ENCODE results near the gene TRIM34.
"Not testable (repeated sequence)": the region's sequence is repeated elsewhere in the genome, so short reads cannot be mapped to it uniquely, and the experiment has no call there.

Gene TRIM34

DNA sequence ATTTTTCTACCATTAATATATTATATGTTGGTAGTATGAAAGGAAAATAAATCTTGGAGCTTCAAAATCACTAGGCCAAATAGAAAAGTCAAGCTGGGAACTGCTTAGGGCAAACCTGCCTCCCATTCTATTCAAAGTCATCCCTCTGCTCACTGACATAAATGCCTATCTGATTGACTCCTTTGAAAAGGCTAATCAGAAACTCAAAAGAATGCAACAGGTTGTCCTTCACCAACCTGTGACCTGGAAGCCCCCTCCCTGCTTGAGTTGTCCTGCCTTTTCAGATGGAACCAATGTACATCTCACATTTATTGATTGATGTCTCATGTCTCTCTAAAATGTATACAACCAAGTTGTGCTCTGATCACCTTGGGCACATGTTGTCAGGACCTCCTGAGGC, 3.2 kb upstream of the TRIM34 start:
- DNase-seq (ENCODE audit: low read depth) = no peak

DNA sequence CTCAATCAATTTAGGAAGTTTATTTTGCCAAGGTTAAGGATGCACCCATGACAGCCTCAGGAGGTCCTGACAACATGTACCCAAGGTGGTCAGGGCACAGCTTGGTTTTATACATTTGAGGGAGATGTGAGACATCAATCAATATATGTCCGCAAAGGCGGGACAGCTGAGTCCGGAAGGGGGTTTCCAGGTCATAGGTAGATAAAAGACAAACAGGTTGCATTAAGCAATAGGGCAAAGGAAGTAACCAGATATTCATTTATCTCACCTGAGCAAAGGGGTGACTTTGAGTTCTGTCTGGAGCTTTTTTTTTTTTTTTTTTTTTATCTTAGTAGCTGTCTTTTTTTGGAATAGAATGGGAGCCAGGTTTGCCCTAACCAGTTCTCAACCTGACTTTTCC, 2.0 kb upstream of the TRIM34 start:
- no peak for DNase-seq (ENCODE audit: low read depth)

DNA sequence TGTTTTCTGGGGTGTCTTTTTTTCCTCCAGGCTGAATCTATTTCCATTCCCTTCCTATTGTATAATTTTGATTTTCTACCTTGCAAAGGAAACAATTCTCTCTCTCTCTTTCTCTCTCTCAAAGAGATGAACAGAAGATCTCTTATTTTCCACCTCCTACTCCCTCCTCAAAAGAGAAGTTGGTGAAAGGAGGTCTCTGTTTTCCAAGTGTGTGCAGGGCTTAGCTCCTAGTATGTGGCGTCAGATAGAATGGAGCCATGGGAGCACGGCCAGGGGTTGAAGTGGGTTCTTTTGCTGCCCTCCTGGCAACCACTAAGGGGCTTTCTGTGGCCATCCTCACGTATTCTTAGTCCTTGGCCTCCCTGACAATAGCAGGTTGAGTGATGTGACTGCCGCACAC, 480 bp downstream of the TRIM34 start:
- DNase-seq (ENCODE audit: low read depth) = no peak

DNA sequence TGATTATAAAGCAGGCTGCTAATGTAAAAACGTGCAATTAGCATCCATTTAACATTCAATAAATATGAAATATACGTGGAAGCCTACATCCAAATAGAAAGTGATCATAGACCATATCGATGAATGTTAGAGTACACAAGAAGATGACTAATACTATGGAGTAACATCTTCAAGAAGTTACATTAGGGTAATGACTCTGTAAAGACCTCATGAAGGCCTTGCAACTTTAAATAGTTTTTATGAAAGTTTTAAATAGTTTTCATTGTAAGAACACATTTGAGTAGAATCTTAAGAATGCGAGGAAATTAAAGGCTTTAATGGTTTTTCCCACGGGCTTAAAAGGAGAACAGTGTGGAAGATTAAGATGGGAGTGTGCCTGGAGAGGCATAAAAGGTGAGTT, 1.4 kb downstream of the TRIM34 start:
- DNase-seq (ENCODE audit: low read depth) = no peak

DNA sequence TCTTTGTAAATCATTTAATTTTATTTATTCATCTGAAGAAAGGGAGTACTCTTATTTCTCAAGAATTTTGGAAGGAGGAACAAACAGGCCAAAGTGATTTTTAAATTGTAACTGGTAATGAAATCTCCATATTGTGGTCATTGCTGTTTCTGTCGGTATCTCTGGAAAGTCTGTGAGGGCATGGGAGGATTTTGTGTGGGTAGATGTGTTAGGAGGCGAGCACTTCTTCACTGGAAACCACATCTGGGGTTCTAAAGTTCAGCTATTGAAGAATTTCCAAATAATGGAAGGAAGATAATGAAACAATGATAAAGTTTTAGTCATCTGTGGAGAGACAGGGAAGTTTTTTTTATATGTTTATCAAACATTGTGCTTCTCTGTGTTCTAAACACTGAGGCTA, 6.6 kb downstream of the TRIM34 start:
- no peak for DNase-seq (ENCODE audit: low read depth)

DNA sequence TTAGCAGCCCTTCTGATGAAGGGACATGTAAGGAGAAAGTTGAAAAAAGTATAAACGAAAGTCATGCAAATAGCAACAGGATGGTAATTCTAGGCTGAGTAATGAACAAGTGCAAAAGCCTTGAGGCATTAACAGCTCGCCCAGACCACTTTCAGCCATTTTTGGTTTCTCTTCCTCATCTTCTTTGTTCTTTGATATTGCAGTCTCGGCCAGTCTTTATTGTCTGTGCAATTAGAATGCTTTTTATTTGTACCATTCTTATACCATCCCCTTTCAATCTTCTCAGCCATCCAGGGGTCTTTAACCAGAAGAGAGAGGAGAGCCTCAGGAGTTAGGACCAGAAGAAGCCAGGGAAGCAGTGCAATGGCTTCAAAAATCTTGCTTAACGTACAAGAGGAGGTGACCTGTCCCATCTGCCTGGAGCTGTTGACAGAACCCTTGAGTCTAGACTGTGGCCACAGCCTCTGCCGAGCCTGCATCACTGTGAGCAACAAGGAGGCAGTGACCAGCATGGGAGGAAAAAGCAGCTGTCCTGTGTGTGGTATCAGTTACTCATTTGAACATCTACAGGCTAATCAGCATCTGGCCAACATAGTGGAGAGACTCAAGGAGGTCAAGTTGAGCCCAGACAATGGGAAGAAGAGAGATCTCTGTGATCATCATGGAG, 7.3 kb downstream of the TRIM34 start:
- DNase-seq (ENCODE audit: low read depth) = no peak

DNA sequence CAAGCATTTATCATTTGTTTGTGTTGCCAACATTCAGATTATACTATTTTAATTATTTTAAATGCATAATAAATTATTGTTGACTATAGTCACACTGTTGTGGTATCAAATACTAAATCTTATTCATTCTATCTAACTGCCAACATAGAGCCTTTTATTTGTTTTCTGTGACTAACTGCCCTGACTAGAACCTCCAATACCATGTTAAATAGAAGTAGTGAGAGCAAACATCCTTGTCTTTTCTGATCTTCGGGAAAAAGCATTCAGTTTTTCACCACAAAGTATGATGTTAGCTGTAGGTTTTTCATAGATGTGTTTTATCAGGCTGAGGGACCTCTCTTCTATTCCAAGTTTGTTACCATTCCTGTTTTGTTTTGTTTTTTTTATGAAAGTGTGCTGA, 15.2 kb downstream of the TRIM34 start:
- no peak for DNase-seq (ENCODE audit: low read depth)

DNA sequence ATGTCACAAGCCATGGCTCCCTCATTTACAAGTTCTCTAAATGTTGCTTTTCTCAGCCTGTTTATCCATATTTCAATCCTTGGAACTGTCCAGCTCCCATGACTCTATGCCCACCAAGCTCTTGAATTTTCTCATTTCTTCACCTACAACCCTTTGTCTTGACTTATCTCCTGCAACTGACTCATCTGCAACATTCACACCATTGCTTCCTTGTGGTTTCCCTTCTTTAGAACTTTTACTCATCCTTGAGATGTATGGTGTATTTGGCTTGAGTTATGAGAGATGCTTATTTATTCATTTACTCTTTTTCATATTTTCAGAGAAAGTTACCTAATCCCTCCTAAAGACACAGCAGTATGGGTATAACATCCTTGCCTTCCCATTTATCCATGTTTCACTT, 18.8 kb downstream of the TRIM34 start:
- no peak for DNase-seq (ENCODE audit: low read depth)

DNA sequence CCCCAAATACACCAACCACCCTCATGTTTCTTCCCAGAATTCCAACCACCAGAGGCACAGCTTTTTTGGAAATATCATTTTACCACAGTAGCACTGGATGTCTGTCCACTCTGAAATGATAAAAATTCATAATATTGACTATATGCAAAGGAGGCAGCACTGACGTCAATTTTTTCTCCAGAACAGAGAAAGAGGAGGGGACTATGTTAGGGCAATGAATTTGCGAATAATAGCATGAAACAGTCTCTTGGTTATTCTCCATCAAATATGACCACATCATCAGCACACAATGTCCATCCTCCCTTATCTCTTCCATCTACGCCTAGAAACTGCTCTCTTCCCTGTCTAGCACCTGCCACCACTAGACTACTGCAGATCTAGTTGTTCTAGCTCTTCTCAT, 21.3 kb downstream of the TRIM34 start:
- DNase-seq (ENCODE audit: low read depth) = no peak

DNA sequence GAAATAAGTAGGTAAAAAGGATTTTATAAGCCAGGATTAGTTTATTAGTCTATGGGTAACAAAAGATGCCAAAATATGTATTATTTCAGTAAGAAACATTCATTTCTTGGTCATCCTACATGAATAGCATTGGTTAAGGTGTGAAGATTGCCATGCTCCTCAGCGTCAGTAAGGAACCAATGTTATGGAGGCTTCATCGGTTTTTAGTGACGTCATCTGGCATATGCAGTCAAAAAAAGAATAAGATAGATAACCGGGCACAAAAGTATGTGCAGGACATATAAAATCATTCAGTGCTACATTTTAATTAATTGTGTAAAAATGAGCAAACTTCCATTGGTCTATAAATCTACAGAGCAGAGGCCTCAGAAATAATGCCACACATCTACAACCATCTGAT, 30.7 kb downstream of the TRIM34 start:
- DNase-seq (ENCODE audit: low read depth) = no peak

DNA sequence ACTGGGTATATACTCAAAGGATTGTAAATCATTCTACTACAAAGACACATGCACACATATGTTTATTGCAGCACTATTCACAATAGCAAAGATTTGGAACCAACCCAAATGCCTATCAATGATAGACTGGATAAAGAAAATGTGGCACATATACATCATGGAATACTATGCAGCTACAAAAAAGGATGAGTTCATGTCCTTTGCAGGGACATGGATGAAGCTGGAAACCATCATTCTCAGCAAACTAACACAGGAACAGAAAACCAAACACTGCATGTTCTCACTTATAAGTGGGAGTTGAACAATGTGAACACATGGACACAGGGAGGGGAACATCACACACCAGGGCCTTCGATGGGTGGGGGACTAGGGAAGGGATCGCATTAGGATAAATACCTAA, 32.2 kb downstream of the TRIM34 start:
- not testable (repeated sequence) for DNase-seq (ENCODE audit: low read depth)

DNA sequence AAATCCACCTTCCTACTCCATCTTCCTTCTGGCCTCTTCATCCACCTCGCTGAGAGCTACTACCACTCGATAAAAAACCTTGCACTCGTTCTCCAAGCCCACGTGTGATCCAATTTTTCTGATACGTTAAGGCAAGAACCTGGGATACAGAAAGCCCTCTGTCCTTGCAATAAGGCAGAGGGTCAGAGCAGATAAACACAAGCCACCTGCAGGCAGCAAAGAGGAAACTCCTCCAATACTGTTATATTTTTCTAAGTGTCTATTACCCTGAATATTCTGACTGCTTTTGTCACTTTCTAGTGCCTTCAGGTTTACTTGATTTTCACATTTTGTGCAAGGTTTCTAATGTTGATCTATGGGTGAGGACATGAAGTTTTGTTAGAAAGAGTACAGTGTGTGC, 33.5 kb downstream of the TRIM34 start:
- DNase-seq (ENCODE audit: low read depth) = no peak

DNA sequence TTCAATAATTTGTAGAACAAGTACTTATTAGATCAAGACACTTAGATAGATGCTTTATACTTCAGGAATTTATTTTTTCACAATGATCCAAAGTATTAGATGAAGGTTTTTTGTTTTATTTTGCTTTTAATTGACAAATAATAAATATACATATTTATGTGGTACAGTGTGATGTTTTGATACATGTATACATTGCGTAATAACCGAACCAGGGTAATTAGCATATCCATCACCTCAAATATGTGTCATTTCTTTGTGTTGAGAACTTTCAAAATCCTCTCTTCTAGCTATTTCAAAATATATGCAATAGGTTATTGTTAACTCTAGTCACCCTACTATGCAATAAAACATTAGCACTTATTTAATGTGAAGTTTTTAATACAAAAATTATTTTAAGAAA, 38.7 kb downstream of the TRIM34 start:
- no peak for DNase-seq (ENCODE audit: low read depth)

DNA sequence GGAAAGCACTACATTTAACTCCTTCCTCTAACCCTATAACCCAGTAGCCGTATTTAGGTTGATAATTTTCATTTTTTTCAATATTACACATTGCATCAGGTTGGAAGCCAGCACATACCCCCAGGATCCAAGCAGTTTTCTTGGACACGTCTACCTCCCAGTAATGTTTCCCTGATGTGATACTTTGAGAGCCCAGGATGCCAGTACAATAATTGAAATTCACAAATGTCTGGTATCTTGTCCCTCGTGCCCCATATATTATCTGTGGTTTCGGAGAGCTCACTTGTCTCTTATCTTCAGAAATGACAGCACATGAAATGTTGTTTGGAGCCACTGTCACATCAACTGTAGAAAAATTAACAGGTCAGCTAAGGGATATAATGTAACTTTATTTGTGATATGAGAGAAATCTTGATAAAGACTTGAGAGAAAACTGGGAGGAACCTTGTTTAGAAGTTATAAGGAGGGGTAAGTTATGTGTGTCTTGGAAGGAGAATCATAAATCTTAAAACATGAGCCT, 40.3 kb downstream of the TRIM34 start:
- no peak for DNase-seq (ENCODE audit: low read depth)

DNA sequence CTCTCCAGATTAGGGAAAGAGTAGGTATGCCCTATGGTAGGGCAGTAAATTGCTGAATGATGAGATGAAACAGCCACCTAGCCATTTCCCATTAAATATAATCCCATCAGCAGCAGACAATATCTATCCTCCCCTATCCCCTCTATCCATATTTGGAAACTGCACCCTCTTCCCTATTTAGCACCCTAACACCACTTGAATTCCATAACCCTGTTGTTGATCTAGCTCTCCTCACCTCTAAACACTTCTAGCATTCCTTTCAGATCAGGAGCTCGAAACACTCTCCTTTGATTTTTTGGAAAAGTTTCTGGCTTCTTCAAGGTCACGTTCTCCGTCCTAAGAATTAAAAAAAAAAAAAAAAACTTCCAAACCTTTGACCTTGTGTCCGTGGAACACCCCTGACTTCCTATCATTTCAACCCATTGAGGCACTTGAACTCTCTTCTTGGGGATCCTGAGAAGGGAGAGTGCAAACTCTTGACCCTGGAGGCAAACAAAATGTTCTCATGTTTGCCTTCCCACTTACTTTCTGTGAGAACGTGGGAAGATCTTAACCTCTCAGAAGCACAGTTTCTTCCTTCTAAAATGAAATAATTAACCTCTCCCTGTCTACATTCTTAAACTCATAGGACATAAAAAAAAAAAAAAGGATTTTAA, 41.1 kb downstream of the TRIM34 start:
- no peak for DNase-seq (ENCODE audit: low read depth)

DNA sequence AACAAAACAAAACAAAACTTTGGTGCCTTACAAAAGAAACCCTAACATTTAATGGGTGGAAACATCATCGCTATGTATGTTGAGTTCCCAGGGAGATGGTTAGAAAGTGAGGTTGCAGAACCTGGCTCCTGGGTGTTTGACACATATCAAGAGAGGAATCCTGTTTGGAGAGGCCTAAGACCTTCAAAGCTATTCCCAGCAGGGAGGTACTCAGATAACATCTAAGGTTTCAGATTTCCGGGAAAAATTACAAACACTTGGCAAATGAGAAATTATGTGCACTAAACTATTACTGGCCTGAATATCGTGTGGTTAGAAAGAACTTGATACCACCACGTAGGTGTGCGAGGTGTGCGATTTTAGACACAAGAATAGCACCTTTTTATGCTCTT, 41.6 kb downstream of the TRIM34 start:
- no peak for DNase-seq (ENCODE audit: low read depth)

DNA sequence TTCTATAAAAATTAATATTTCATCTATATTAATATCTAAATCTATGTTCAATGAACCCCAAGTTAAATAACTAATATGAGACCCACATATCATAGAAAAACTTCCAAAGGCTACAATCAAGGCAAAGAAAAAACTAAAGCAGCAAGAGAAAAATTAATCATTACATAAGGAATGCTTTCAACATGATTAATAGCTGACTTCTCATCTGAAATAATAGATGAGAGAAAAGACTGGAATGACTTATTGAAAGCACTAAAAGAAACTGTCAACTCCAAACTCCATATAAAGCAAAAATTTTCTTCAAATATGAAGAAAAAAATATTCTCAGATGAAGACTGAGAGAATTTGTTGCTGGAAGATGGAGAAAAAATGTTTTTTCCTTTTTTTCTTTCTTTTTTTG, 47.0 kb downstream of the TRIM34 start:
- no peak for DNase-seq (ENCODE audit: low read depth)

DNA sequence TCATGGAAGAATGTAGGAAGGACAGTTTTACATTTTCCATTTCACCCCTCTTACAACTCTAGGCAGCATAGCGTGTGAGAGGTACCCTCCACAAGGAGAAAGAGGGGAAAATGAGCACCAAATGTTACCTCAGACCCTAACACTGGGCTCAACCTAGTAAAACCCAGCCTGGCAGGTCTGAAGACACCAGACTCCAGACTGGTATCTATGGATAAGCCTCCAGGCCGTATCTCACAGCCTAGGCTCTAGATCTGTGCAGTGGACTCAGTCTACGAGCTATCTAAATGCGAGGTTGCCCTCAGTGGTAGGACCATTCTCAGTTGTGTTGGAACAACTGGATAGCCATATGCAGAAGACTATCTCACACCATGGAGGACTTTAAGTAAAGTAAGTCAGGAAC, 49.6 kb downstream of the TRIM34 start:
- no peak for DNase-seq (ENCODE audit: low read depth)

DNA sequence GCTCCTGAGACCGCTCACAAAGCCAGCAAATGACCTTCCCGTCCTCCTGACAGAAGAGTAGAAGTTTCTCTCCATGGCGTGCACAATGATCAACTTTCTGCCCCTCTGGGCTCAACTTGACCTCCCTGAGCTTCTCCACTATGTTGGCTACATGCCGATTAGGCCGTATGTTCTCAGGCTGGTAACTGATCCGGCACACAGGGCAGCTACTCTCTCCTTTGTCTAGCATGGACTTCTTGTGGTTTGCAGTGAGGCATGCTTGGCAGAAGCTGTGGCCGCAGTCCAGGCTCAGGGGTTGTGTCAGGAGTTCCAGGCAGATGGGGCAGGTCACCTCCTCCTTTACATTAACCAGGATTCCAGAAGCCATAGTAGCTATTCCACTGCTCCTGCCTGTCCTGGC, 55.0 kb downstream of the TRIM34 start:
- peak; percentile 39 for DNase-seq (ENCODE audit: low read depth)

DNA sequence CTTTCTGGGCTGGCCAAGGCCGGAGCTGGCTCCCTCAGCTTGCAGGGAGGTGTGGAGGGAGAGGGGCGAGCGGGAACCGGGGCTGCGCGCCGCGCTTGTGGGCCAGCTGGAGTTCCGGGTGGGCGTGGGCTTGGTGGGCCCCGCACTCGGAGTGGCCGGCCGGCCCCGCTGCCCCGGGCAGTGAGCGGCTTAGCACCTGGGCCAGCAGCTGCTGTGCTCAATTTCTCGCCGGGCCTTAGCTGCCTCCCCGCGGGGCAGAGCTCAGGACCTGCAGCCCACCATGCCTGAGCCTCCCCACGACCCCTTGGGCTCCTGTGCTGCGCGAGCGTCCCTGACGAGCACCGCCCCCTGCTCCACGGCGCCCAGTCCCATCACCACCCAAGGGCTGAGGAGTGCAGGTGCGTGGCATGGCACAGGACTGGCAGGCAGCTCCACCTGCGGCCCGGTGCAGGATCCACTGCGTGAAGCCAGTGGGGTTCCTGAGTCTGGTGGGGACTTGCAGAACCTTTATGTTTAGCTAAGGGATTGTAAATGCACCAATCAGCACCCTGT, 58.2 kb downstream of the TRIM34 start:
- DNase-seq (ENCODE audit: low read depth) = not testable (repeated sequence)

DNA sequence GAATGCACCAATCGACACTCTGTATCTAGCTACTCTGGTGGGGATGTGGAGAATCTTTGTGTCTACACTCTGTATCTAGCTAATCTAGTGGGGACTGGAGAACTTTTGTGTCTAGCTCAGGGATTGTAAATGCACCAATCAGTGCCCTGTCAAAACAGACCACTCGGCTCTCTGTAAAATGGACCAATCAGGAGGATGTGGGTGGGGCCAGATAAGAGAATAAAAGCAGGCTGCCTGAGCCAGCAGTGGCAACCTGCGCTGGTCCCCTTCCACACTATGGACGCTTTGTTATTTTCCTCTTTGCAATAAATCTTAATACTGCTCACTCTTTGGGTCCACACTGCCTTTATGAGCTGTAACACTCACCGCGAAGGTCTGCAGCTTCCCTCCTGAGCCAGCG, 58.8 kb downstream of the TRIM34 start:
- DNase-seq (ENCODE audit: low read depth) = not testable (repeated sequence)

DNA sequence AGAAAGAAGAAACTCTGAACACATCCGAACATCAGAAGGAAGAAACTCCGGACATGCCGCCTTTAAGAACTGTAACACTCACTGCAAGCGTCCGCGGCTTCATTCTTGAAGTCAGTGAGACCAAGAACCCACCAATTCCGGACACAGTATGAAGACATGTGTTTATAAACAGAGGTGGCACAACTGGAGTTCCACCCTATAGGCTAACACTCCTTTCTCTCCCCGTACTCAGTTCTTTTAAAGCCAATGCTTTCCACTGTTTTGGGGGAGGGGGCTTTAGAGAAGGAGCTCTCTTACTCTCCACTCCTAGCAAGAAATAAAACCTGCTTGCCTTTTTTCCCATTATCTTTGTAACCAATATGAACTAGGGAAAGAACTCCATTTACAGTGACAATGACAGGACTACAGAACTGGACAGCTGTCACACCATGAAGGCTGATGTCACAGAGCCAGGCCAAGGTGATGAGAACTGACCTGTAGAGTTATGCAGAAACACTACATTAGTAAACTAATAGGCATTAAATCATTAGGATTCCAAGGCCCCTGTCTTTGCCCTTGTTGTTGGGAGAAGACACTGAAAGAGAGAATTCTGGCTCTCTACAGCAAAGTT, 59.3 kb downstream of the TRIM34 start:
- DNase-seq (ENCODE audit: low read depth) = no peak

DNA sequence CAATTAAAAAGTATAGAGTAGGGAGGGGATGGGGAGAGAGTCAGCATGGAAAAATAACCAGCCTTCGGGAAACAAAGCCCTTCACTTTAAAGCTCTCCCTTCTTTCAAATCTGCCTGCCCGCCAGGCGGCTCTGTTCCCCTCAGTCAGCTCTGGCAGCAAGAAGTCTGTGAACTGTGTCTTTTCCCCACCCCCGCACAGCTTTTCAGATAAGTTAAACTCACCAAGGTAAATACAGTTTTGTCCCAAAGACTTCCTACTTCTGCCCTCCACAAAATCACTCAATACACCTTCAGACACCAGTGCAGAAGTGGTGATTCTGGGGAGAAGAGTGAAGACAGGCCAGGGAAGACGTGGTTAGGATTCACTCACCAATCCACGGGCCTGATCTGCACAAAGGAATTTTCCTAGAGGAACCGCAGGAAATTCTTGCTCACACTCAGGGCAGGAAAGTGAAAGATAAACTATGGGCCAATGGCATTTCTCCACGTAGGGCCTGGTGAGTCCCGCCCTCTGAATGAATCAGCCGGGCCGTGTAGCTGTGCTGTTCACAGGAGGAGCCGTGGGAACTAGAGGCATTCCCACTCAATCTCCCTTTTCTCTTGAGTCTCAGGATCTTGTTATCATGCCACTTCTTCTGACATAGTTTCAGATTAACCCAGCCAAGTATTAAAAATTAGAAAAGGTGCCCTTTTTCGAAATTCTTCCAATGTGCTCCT, 60.0 kb downstream of the TRIM34 start, which contains the start of gene TRIM5:
TSS of gene TRIM5 (minus strand) at position 429 of the 717 bp plus-strand sequence. CDS start 4,897 bp downstream, outside the sequence.
- peak; percentile 98 for DNase-seq (ENCODE audit: low read depth)
